ENCODE data around the gene UFSP2. TPM values are rescaled to one million over a fixed set of nuclear protein-coding genes. Genes with fewer than 3 reads are reported as not detected.
A peak's percentile ranks its signal among the peaks of the same experiment; 100 is the strongest.

UFSP2 gene
- total and polyA plus RNA-seq, 11 donors: 17.7 to 52.4 (median 35.0) TPM

DNA sequence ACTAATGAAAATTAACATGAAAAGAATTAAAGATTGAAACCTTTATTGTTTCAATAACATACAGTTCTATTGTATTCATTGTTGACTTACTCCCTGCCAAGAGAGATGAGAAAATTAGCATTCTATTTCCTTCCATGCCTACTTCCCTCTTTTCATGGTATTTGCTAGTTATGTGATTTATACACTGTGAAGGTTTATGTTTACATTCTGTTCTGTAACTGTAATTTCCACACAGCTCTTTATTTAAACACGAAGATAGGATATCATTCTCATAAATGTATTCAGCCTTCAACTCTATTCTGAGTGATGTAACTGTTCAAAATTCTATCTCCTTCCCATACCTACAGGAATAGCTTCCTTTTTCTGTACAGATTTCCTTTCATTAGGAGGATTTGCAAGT, 39.1 kb upstream of the UFSP2 start:
- 47 to 56% (median 50%) methylated on average over 1 of the region's 1 CpG for WGBS, 4 donors
- TF ChIP-seq, protein P1, sequence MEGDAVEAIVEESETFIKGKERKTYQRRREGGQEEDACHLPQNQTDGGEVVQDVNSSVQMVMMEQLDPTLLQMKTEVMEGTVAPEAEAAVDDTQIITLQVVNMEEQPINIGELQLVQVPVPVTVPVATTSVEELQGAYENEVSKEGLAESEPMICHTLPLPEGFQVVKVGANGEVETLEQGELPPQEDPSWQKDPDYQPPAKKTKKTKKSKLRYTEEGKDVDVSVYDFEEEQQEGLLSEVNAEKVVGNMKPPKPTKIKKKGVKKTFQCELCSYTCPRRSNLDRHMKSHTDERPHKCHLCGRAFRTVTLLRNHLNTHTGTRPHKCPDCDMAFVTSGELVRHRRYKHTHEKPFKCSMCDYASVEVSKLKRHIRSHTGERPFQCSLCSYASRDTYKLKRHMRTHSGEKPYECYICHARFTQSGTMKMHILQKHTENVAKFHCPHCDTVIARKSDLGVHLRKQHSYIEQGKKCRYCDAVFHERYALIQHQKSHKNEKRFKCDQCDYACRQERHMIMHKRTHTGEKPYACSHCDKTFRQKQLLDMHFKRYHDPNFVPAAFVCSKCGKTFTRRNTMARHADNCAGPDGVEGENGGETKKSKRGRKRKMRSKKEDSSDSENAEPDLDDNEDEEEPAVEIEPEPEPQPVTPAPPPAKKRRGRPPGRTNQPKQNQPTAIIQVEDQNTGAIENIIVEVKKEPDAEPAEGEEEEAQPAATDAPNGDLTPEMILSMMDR (IDR thresholded peaks at IDR 0.05): no peak
- no peak for TF ChIP-seq POLR2A (IDR thresholded peaks at IDR 0.05)
- Histone ChIP-seq H3K9me3 (no peaks in the 10 kb centered on the region), H3K36me3 (no peaks in the 10 kb centered on the region), H3K4me1 (peaks cover 0 to 5% (median 0%) of the 10 kb centered on the region in 12 donors), H3K27me3 (no peaks in the 10 kb centered on the region), H3K27ac (no peak overlapping the region), H3K4me3 (no peak overlapping the region)
- intact Hi-C loops (cut with DNase I): loop anchor here in 3 of 10 donors (5.0 kb wide), 2 partner anchors 33 to 38 kb away; partner anchors contain the start of gene UFSP2 (in 2 of the 3)
- DNase-seq (no peak), ATAC-seq (no peak)

DNA sequence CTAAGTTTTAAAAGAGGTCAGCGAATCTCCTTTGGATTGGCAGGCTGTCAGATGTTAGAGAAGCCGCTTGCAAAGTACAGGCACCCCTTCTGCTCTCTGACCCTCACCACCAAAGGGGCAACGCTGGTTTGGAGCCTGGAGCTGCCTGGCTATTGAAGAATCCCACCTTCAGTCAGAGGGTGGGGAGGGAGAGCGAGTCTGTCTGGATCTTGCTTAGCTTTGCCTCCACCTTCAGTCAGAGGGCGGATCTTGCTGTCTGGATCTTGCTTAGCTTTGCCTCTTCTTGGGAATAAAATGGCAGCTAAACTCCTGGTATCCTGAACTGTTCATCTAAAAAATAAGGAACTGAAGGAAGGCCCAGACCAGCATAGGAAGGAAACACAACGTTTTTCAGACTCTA, 38.4 kb upstream of the UFSP2 start:
- TF ChIP-seq, protein P1 (IDR thresholded peaks at IDR 0.05): no peak
- no peak for TF ChIP-seq POLR2A (IDR thresholded peaks at IDR 0.05)
- peaks cover 0 to 5% (median 0%) of the 10 kb centered on the region in 12 donors for H3K4me1 ChIP-seq
- H3K4me3 ChIP-seq: no peak overlapping the region
- 58 to 64% (median 59%) methylated on average over 6 of the region's 6 CpGs for WGBS, 4 donors
- DNase-seq: no peak
- ATAC-seq: no peak
- intact Hi-C loops (cut with DNase I): no loop called here
- no peaks in the 10 kb centered on the region for H3K36me3 ChIP-seq
- H3K9me3 ChIP-seq: no peaks in the 10 kb centered on the region
- H3K27me3 ChIP-seq: no peaks in the 10 kb centered on the region
- no peak overlapping the region for H3K27ac ChIP-seq

DNA sequence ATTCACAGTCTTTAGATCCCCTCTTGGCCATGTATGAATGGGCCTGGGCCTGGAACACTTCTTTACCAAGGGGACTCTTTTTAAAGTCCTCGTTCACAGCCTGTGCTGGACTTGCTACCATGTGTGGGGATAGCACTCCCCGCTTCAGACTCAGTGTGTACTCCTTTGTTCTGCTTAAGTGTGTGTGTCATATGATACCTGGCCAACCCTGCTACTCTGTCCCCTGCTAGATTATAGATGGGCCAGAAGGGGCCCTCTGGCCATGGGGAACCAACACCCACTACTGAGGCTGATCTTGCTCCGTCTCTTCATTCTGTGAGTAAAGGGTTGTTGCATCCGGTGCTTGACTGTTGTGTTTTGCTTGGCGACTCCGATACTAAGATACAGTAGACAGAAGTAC, 37.8 kb upstream of the UFSP2 start:
- no peak overlapping the region for H3K4me3 ChIP-seq
- no peaks in the 10 kb centered on the region for H3K27me3 ChIP-seq
- no peaks in the 10 kb centered on the region for H3K9me3 ChIP-seq
- TF ChIP-seq POLR2A (IDR thresholded peaks at IDR 0.05): no peak
- TF ChIP-seq, protein P1 (IDR thresholded peaks at IDR 0.05): no peak
- H3K36me3 ChIP-seq: no peaks in the 10 kb centered on the region
- H3K4me1 ChIP-seq: peaks cover 0 to 5% (median 0%) of the 10 kb centered on the region in 12 donors
- WGBS, 4 donors: 82 to 90% (median 86%) methylated on average over 6 of the region's 6 CpGs
- H3K27ac ChIP-seq: no peak overlapping the region
- intact Hi-C loops (cut with DNase I): no loop called here
- DNase-seq (no peak), ATAC-seq (peak in 1 of 4 donors; percentile 36)

DNA sequence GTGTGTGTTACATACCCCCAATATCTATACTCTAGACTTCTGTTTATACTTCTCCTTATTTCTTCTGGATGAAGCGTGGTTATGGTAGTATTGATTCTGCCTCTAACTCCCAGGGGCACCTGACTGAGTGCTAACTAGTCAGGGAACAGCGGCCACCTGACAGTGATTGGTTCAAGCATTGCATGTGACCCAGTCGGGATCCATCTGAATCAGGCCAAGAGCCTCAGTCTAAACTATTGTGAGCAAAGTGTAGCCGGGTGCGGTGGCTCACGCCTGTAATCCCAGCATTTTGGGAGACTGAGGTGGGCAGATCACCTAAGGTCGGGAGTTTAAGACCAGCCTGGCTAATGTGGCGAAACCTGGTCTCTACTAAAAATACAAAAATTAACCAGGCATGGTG, 35.8 kb upstream of the UFSP2 start:
- TF ChIP-seq, protein P1 (IDR thresholded peaks at IDR 0.05): no peak
- TF ChIP-seq POLR2A (IDR thresholded peaks at IDR 0.05): no peak
- Histone ChIP-seq H3K36me3 (no peaks in the 10 kb centered on the region), H3K27me3 (no peaks in the 10 kb centered on the region), H3K4me3 (no peak overlapping the region), H3K4me1 (no peaks in the 10 kb centered on the region), H3K9me3 (no peaks in the 10 kb centered on the region), H3K27ac (no peak overlapping the region)
- ATAC-seq: no peak
- no peak for DNase-seq
- intact Hi-C loops (cut with DNase I): no loop called here
- 93 to 96% (median 95%) methylated on average over 8 of the region's 8 CpGs for whole genome bisulfite sequencing, 4 donors

All from heart left ventricle (tissue), 16 donors.